Neural progenitor cell (in vitro differentiated cells): ENCODE results near the gene ACP3. TPM values are rescaled to one million over a fixed set of nuclear protein-coding genes. Genes with fewer than 3 reads are reported as not detected.

ENCODE experiments used
- DNase-seq: peaks from one replicate; pipeline ENCODE4 v3.0.0-alpha.2; 2016; ENCODE audit warnings: low spot score
- H2AFZ ChIP-seq: fragments of 200-600 bp; sonication (generic); replicated peaks from 2 replicates; pipeline ENCODE4 v1.6.1; 2016; ENCODE audit warnings: antibody characterized with exemption
- H3F3A ChIP-seq: fragments of 200-600 bp; sonication (generic); 2 replicates; pipeline ENCODE4 v1.6.1; 2016; ENCODE audit warnings: antibody characterized with exemption, low read depth
- H3K27ac ChIP-seq: fragments of 200-600 bp; sonication (generic); 2 replicates; pipeline ENCODE4 v1.5.1; 2016; ENCODE audit warnings: mild to moderate bottlenecking
- H3K27me3 ChIP-seq: fragments of 200-600 bp; sonication (generic); 2 replicates; pipeline ENCODE4 v1.6.1; 2016; ENCODE audit warnings: mild to moderate bottlenecking, moderate library complexity
- H3K36me3 ChIP-seq: fragments of 200-600 bp; sonication (generic); 2 replicates; pipeline ENCODE4 v1.5.1; 2016
- H3K4me1 ChIP-seq: fragments of 200-600 bp; sonication (generic); 2 replicates; pipeline ENCODE4 v1.6.1; 2016; ENCODE audit warnings: mixed run types
- H3K4me2 ChIP-seq: fragments of 200-600 bp; sonication (generic); 2 replicates; pipeline ENCODE4 v1.6.1; 2016
- H3K4me3 ChIP-seq: fragments of 200-600 bp; sonication (generic); 2 replicates; pipeline ENCODE4 v1.5.1; 2016
- H3K79me2 ChIP-seq: fragments of 200-600 bp; sonication (generic); 2 replicates; pipeline ENCODE4 v1.6.1; 2016; ENCODE audit warnings: low read depth
- H3K9ac ChIP-seq: fragments of 200-600 bp; sonication (generic); 2 replicates; pipeline ENCODE4 v1.6.1; 2016
- H3K9me3 ChIP-seq: fragments of 200-600 bp; sonication (generic); 2 replicates; pipeline ENCODE4 v1.5.1; 2016; ENCODE audit warnings: low read depth
- H4K20me1 ChIP-seq: fragments of 200-600 bp; sonication (generic); 2 replicates; pipeline ENCODE4 v1.6.1; 2016; ENCODE audit warnings: low read depth
- H3K27ac Mint-ChIP-seq: 3 replicates; pipeline ENCODE4 v1.8.0; 2021; ENCODE audit warnings: mixed read lengths
- H3K27me3 Mint-ChIP-seq: 2 replicates; pipeline ENCODE4 v1.8.0; 2022; ENCODE audit warnings: low read depth, mild to moderate bottlenecking, inconsistent platforms, moderate library complexity, mixed read lengths; ENCODE audit not compliant: insufficient read depth
- H3K36me3 Mint-ChIP-seq: 3 replicates; pipeline ENCODE4 v1.8.0; 2021; ENCODE audit warnings: mixed read lengths
- H3K4me1 Mint-ChIP-seq: 3 replicates; pipeline ENCODE4 v1.8.0; 2021; ENCODE audit warnings: mixed read lengths
- H3K4me3 Mint-ChIP-seq: 3 replicates; pipeline ENCODE4 v1.8.0; 2021; ENCODE audit warnings: mild to moderate bottlenecking, moderate library complexity, mixed read lengths
- H3K9me3 Mint-ChIP-seq: 3 replicates; pipeline ENCODE4 v1.8.0; 2020; ENCODE audit warnings: mixed read lengths
- EZH2 ChIP-seq: fragments of 200-600 bp; sonication (generic); IDR thresholded peaks from 2 replicates; pipeline ENCODE4 v1.6.1; 2017; ENCODE audit warnings: antibody characterized with exemption, mild to moderate bottlenecking, moderate library complexity
- EZH2phosphoT487 ChIP-seq: fragments of 200-600 bp; sonication (generic); IDR thresholded peaks from 2 replicates; pipeline ENCODE4 v1.6.1; 2017; ENCODE audit warnings: antibody characterized with exemption
- total RNA-seq: library from RNA; depleted of rRNA; stranded (reverse); fragments of >200 nt; gene quantifications from 2 replicates; pipeline ENCODE4 v1.2.3, GENCODE V29; 2015; ENCODE audit warnings: low replicate concordance
- TF ChIP-seq, protein P1 (sequence below): fragments of 200-600 bp; sonication (generic); IDR thresholded peaks from 2 replicates; pipeline ENCODE4 v1.5.1; 2017; ENCODE audit warnings: antibody characterized with exemption, mild to moderate bottlenecking

Gene ACP3, protein sequence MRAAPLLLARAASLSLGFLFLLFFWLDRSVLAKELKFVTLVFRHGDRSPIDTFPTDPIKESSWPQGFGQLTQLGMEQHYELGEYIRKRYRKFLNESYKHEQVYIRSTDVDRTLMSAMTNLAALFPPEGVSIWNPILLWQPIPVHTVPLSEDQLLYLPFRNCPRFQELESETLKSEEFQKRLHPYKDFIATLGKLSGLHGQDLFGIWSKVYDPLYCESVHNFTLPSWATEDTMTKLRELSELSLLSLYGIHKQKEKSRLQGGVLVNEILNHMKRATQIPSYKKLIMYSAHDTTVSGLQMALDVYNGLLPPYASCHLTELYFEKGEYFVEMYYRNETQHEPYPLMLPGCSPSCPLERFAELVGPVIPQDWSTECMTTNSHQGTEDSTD
- total RNA-seq = not detected in 2 replicates

DNA sequence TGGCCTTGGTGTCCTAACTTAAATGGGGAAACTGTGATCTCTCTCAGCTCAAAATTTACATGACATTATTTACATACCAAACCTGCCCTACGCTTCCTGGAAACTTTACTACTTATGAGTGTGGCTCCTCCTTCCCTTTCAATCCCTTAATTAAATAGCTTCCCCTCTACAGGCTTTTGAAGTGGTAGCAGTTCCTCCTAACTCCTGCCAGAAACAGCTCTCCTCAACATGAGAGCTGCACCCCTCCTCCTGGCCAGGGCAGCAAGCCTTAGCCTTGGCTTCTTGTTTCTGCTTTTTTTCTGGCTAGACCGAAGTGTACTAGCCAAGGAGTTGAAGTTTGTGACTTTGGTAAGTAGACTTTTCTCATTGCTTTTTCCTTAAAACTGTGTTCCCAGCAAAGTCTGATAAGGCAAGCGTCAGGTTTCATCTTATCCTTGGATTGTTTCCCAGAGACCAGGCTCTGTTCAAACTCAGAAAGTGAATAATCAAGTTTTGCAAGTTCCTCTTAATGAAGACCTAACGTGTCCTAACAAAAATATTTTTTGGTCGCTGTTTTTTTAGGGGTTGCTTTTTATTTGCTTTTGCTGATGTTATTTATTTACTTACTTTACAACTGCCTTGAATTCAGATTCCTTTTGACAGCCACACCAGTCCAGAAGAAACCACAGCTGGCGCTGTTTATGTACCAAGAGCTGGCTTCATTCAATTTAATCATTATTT lies at the start of gene ACP3:
ACP3 (plus strand) TSS at position 179 of the 720 bp plus-strand sequence; CDS start at position 229, 50 bp downstream.
- H3K9me3 Mint-ChIP-seq = peaks cover 3% of the 10 kb centered on the region
- H3K4me3 ChIP-seq = no peak within 1 kb of the TSS
- H3K4me3 Mint-ChIP-seq = no peak within 1 kb of the TSS
- DNase-seq = peak; percentile 31
- H3K9ac ChIP-seq = no peak within 1 kb of the TSS
- H3K27ac ChIP-seq = no peak within 1 kb of the TSS
- peaks cover 12% of the 10 kb centered on the region for H3K4me1 ChIP-seq
- no peaks in the 10 kb centered on the region for H4K20me1 ChIP-seq
- H3K27ac Mint-ChIP-seq = no peak within 1 kb of the TSS
- H3K27me3 ChIP-seq = no peaks in the 10 kb centered on the region
- no peaks in the 10 kb centered on the region for H3K9me3 ChIP-seq
- TF ChIP-seq, protein P1, sequence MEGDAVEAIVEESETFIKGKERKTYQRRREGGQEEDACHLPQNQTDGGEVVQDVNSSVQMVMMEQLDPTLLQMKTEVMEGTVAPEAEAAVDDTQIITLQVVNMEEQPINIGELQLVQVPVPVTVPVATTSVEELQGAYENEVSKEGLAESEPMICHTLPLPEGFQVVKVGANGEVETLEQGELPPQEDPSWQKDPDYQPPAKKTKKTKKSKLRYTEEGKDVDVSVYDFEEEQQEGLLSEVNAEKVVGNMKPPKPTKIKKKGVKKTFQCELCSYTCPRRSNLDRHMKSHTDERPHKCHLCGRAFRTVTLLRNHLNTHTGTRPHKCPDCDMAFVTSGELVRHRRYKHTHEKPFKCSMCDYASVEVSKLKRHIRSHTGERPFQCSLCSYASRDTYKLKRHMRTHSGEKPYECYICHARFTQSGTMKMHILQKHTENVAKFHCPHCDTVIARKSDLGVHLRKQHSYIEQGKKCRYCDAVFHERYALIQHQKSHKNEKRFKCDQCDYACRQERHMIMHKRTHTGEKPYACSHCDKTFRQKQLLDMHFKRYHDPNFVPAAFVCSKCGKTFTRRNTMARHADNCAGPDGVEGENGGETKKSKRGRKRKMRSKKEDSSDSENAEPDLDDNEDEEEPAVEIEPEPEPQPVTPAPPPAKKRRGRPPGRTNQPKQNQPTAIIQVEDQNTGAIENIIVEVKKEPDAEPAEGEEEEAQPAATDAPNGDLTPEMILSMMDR = no peak
- TF ChIP-seq EZH2 (no peak), EZH2phosphoT487 (no peak)
- peak within 1 kb of the TSS; percentile 28 for H3K4me2 ChIP-seq
- H3K36me3 ChIP-seq = no peaks in the 10 kb centered on the region
- H3K36me3 Mint-ChIP-seq = no peaks in the 10 kb centered on the region
- peaks cover 14% of the 10 kb centered on the region for H3K4me1 Mint-ChIP-seq
- H3K79me2 ChIP-seq = no peaks in the 10 kb centered on the region
- H3K27me3 Mint-ChIP-seq = peaks cover 3% of the 10 kb centered on the region
- peaks cover 16% of the 10 kb centered on the region for H3F3A ChIP-seq
- no peak within 1 kb of the TSS for H2AFZ ChIP-seq

DNA sequence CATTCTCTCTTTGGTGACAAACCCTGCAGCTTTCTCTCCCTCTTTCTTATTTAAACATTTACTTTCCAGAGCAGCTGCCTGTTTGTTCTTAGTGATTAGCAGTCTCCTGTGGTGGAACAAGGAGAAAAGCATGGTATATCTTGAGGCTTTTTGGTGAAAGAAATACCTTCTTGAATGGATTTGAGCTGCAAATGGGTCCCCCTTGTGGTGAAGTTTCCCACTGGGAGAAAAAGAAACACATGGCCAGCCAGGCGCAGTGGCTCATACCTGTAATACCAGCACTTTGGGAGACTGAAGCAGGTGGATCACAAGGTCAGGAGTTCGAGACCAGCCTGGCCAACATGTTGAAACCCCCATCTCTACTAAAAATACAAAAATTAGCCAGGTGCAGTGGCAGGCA lies 48.3 kb upstream of the ACP3 start:
- H3K36me3 ChIP-seq = no peaks in the 10 kb centered on the region
- TF ChIP-seq, protein P1 = peak; percentile 57
- no peak for TF ChIP-seq EZH2phosphoT487
- no peak overlapping the region for H3K27ac ChIP-seq
- no peaks in the 10 kb centered on the region for H3K79me2 ChIP-seq
- H3K4me2 ChIP-seq = no peak overlapping the region
- no peak overlapping the region for H2AFZ ChIP-seq
- no peak overlapping the region for H3K4me3 ChIP-seq
- H3K27me3 Mint-ChIP-seq = no peaks in the 10 kb centered on the region
- H3K27me3 ChIP-seq = no peaks in the 10 kb centered on the region
- H4K20me1 ChIP-seq = no peaks in the 10 kb centered on the region
- H3F3A ChIP-seq = peaks cover 4% of the 10 kb centered on the region
- peak; percentile 48 for DNase-seq
- H3K9me3 ChIP-seq = no peaks in the 10 kb centered on the region
- no peaks in the 10 kb centered on the region for H3K4me1 ChIP-seq
- no peak overlapping the region for H3K27ac Mint-ChIP-seq
- H3K4me1 Mint-ChIP-seq = no peaks in the 10 kb centered on the region
- no peak overlapping the region for H3K4me3 Mint-ChIP-seq
- no peaks in the 10 kb centered on the region for H3K9me3 Mint-ChIP-seq
- H3K36me3 Mint-ChIP-seq = no peaks in the 10 kb centered on the region
- no peak overlapping the region for H3K9ac ChIP-seq

DNA sequence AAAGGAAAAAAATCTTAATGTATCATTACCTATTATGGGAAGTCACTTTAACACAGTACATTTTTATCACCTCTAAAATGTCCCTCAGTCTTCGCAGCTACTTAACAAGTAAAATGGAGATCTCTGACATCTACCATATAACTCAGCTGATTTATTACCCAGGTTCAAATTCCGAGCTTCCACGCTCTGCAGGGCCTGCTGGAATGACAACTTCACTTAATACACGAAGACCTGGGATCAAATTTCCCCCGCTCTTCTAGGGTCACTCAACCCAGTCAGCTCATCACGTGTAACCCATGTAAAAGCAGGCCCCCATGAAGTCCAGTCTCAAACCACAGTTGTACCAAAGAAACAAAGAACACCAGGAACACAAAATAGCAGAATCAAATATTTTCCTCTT lies 44.2 kb upstream of the ACP3 start:
- Histone ChIP-seq H3K9ac (no peak overlapping the region), H3K27ac (no peak overlapping the region), H4K20me1 (no peaks in the 10 kb centered on the region), H3K4me1 (no peaks in the 10 kb centered on the region), H2AFZ (no peak overlapping the region), H3K4me2 (no peak overlapping the region), H3K9me3 (no peaks in the 10 kb centered on the region), H3F3A (peaks cover 4% of the 10 kb centered on the region), H3K36me3 (no peaks in the 10 kb centered on the region), H3K4me3 (no peak overlapping the region), H3K79me2 (no peaks in the 10 kb centered on the region), H3K27me3 (no peaks in the 10 kb centered on the region)
- Mint-ChIP-seq H3K36me3 (no peaks in the 10 kb centered on the region), H3K27ac (no peak overlapping the region), H3K4me3 (no peak overlapping the region), H3K9me3 (peaks cover 10% of the 10 kb centered on the region), H3K4me1 (no peaks in the 10 kb centered on the region), H3K27me3 (no peaks in the 10 kb centered on the region)
- no peak for DNase-seq
- TF ChIP-seq EZH2 = no peak
- no peak for TF ChIP-seq EZH2phosphoT487
- TF ChIP-seq, protein P1 = no peak
